HEK293 (cell line): ENCODE data around the gene PLPP6.

Source experiments
- BCL11A ChIP-seq: fragments of 450-650 bp; formaldehyde crosslinking; IDR thresholded peaks from 2 replicates; pipeline ENCODE4 v1.5.1; 2016; ENCODE audit warnings: low read depth, missing biosample characterization, missing genetic modification characterization
- EGR2 ChIP-seq: fragments of 450-650 bp; formaldehyde crosslinking; IDR thresholded peaks from 2 replicates; pipeline ENCODE4 v1.5.1; 2016; ENCODE audit warnings: low read depth, missing biosample characterization, missing genetic modification characterization
- IKZF3 ChIP-seq: fragments of 450-650 bp; IDR thresholded peaks from 2 replicates; pipeline ENCODE4 v1.5.0; 2018; ENCODE audit warnings: missing biosample characterization, mild to moderate bottlenecking, missing genetic modification characterization, moderate library complexity
- KLF7 ChIP-seq: fragments of 450-650 bp; formaldehyde crosslinking; IDR thresholded peaks from 2 replicates; pipeline ENCODE4 v1.5.1; 2016; ENCODE audit warnings: missing biosample characterization, missing genetic modification characterization, borderline replicate concordance
- PRDM2 ChIP-seq: fragments of 450-650 bp; formaldehyde crosslinking; IDR thresholded peaks from 2 replicates; pipeline ENCODE4 v1.5.1; 2016; ENCODE audit warnings: missing biosample characterization, missing genetic modification characterization, borderline replicate concordance
- SCRT1 ChIP-seq: fragments of 450-650 bp; formaldehyde crosslinking; IDR thresholded peaks from 2 replicates; pipeline ENCODE4 v1.5.1; 2016; ENCODE audit warnings: missing biosample characterization, missing genetic modification characterization, borderline replicate concordance
- TCF7L2 ChIP-seq: IDR thresholded peaks from 2 replicates; pipeline ENCODE4 v1.6.1; 2011; ENCODE audit warnings: low read depth, mild to moderate bottlenecking, inconsistent platforms, low read length, moderate library complexity, borderline replicate concordance
- ZBTB44 ChIP-seq: fragments of 450-650 bp; IDR thresholded peaks from 2 replicates; pipeline ENCODE4 v1.5.1; 2018; ENCODE audit warnings: missing biosample characterization, mild to moderate bottlenecking, missing genetic modification characterization
- ZNF146 ChIP-seq: fragments of 450-650 bp; formaldehyde crosslinking; IDR thresholded peaks from 2 replicates; pipeline ENCODE4 v1.5.1; 2016; ENCODE audit warnings: missing biosample characterization, missing genetic modification characterization
- ZNF248 ChIP-seq: fragments of 450-650 bp; formaldehyde crosslinking; IDR thresholded peaks from 2 replicates; pipeline ENCODE4 v1.5.1; 2017; ENCODE audit warnings: missing biosample characterization, missing genetic modification characterization
- ZNF335 ChIP-seq: fragments of 450-650 bp; formaldehyde crosslinking; conservative IDR thresholded peaks from 2 replicates; pipeline ENCODE4 v1.5.1; 2016; ENCODE audit warnings: missing biosample characterization, missing genetic modification characterization
- ZNF341 ChIP-seq: fragments of 450-650 bp; formaldehyde crosslinking; IDR thresholded peaks from 2 replicates; pipeline ENCODE4; 2016; ENCODE audit warnings: low read depth, missing biosample characterization, missing genetic modification characterization
- ZNF366 ChIP-seq: fragments of 450-650 bp; formaldehyde crosslinking; conservative IDR thresholded peaks from 2 replicates; pipeline ENCODE4 v1.5.1; 2016; ENCODE audit warnings: missing biosample characterization, missing genetic modification characterization
- ZNF488 ChIP-seq: fragments of 450-650 bp; formaldehyde crosslinking; IDR thresholded peaks from 2 replicates; pipeline ENCODE4 v1.5.1; 2016; ENCODE audit warnings: missing biosample characterization, missing genetic modification characterization
- ZNF501 ChIP-seq: fragments of 450-650 bp; formaldehyde crosslinking; IDR thresholded peaks from 2 replicates; pipeline ENCODE4 v1.5.1; 2016; ENCODE audit warnings: missing biosample characterization, missing genetic modification characterization
- ZNF76 ChIP-seq: fragments of 450-650 bp; formaldehyde crosslinking; IDR thresholded peaks from 2 replicates; pipeline ENCODE4; 2016; ENCODE audit warnings: low read depth, missing biosample characterization, missing genetic modification characterization, borderline replicate concordance
- ZNF791 ChIP-seq: fragments of 450-650 bp; formaldehyde crosslinking; IDR thresholded peaks from 2 replicates; pipeline ENCODE4 v1.5.1; 2016; ENCODE audit warnings: missing biosample characterization, missing genetic modification characterization
- ZNF792 ChIP-seq: fragments of 450-650 bp; formaldehyde crosslinking; IDR thresholded peaks from 2 replicates; pipeline ENCODE4 v1.5.1; 2016; ENCODE audit warnings: missing biosample characterization, missing genetic modification characterization
- TF ChIP-seq, protein P1 (sequence below): fragments of 450-650 bp; formaldehyde crosslinking; IDR thresholded peaks from 2 replicates; pipeline ENCODE4 v1.5.1; 2016; ENCODE audit warnings: missing biosample characterization, missing genetic modification characterization
- TF ChIP-seq, protein P2 (sequence below): fragments of 450-650 bp; formaldehyde crosslinking; IDR thresholded peaks from 2 replicates; pipeline ENCODE4 v1.5.1; 2016; ENCODE audit warnings: missing biosample characterization, missing genetic modification characterization
- TF ChIP-seq, protein P3 (sequence below): fragments of 450-650 bp; formaldehyde crosslinking; IDR thresholded peaks from 2 replicates; pipeline ENCODE4 v1.5.1; 2016; ENCODE audit warnings: missing biosample characterization, missing genetic modification characterization
- TF ChIP-seq, protein P4 (sequence below): fragments of 450-650 bp; formaldehyde crosslinking; IDR thresholded peaks from 2 replicates; pipeline ENCODE4 v1.5.1; 2017; ENCODE audit warnings: missing biosample characterization, missing genetic modification characterization

The PLPP6 gene

DNA sequence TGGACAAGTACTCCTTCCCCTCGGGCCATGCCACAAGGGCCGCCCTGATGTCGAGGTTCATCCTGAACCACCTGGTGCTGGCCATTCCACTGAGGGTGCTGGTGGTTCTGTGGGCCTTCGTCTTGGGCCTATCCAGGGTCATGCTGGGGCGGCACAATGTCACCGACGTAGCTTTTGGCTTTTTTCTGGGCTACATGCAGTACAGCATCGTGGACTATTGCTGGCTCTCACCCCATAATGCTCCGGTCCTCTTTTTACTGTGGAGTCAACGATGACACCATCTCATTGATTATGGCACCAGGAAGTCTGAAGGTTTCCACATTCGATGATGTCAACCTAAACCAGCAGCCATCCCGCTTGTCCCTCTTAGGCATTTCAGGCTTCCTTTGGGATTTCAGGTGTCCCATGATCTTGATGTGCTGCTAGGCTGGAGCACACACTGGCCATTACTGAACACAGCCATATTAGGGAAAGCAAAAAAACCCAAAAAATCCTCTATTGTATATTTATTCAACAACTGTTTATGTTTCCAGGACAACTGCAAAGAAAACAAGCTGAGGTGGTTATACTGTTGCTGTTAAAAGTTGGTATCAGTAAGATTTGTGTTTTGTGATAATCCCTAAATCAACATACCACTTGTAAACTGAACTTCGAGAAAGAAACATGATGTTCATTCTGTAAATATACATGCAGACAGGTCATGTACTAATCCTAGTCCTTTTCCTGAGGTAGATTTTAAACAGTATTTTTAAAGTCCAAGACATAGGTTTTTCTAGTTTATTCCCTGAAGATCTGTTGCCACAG lies 1.1 kb downstream of the PLPP6 start (continued):
- TF ChIP-seq, protein P1, sequence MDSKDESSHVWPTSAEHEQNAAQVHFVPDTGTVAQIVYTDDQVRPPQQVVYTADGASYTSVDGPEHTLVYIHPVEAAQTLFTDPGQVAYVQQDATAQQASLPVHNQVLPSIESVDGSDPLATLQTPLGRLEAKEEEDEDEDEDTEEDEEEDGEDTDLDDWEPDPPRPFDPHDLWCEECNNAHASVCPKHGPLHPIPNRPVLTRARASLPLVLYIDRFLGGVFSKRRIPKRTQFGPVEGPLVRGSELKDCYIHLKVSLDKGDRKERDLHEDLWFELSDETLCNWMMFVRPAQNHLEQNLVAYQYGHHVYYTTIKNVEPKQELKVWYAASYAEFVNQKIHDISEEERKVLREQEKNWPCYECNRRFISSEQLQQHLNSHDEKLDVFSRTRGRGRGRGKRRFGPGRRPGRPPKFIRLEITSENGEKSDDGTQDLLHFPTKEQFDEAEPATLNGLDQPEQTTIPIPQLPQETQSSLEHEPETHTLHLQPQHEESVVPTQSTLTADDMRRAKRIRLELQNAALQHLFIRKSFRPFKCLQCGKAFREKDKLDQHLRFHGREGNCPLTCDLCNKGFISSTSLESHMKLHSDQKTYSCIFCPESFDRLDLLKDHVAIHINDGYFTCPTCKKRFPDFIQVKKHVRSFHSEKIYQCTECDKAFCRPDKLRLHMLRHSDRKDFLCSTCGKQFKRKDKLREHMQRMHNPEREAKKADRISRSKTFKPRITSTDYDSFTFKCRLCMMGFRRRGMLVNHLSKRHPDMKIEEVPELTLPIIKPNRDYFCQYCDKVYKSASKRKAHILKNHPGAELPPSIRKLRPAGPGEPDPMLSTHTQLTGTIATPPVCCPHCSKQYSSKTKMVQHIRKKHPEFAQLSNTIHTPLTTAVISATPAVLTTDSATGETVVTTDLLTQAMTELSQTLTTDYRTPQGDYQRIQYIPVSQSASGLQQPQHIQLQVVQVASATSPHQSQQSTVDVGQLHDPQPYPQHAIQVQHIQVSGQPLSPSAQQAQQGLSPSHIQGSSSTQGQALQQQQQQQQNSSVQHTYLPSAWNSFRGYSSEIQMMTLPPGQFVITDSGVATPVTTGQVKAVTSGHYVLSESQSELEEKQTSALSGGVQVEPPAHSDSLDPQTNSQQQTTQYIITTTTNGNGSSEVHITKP (tag by site-specific recombination): peak; percentile 78
- TF ChIP-seq KLF7 (tag by site-specific recombination) (no peak), ZNF791 (tag by site-specific recombination) (no peak), ZNF76 (tag by site-specific recombination) (peak; percentile 63; the same call in 1 of the 2 replicates), TCF7L2 (0 out of 2 replicates have a peak, but pooled peaks have one; percentile 12), ZNF501 (tag by site-specific recombination) (peak; percentile 47; the same call in 1 of the 2 replicates), ZNF335 (peak; percentile 60; the same call in 1 of the 2 replicates), SCRT1 (tag by site-specific recombination) (no peak; the same call in 1 of the 2 replicates), ZNF366 (tag by site-specific recombination) (peak; percentile 55), EGR2 (no peak), BCL11A (no peak), ZNF146 (no peak), ZBTB44 (tag by site-specific recombination) (no peak), IKZF3 (tag by site-specific recombination) (peak; percentile 78), ZNF792 (no peak), ZNF488 (no peak), PRDM2 (no peak), ZNF248 (tag by site-specific recombination) (no peak), ZNF341 (tag by site-specific recombination) (peak; percentile 31; the same call in 1 of the 2 replicates)
- TF ChIP-seq, protein P2, sequence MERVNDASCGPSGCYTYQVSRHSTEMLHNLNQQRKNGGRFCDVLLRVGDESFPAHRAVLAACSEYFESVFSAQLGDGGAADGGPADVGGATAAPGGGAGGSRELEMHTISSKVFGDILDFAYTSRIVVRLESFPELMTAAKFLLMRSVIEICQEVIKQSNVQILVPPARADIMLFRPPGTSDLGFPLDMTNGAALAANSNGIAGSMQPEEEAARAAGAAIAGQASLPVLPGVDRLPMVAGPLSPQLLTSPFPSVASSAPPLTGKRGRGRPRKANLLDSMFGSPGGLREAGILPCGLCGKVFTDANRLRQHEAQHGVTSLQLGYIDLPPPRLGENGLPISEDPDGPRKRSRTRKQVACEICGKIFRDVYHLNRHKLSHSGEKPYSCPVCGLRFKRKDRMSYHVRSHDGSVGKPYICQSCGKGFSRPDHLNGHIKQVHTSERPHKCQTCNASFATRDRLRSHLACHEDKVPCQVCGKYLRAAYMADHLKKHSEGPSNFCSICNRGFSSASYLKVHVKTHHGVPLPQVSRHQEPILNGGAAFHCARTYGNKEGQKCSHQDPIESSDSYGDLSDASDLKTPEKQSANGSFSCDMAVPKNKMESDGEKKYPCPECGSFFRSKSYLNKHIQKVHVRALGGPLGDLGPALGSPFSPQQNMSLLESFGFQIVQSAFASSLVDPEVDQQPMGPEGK (tag by site-specific recombination): no peak
- TF ChIP-seq, protein P3, sequence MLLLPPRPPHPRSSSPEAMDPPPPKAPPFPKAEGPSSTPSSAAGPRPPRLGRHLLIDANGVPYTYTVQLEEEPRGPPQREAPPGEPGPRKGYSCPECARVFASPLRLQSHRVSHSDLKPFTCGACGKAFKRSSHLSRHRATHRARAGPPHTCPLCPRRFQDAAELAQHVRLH (tag by site-specific recombination): no peak
- TF ChIP-seq, protein P4, sequence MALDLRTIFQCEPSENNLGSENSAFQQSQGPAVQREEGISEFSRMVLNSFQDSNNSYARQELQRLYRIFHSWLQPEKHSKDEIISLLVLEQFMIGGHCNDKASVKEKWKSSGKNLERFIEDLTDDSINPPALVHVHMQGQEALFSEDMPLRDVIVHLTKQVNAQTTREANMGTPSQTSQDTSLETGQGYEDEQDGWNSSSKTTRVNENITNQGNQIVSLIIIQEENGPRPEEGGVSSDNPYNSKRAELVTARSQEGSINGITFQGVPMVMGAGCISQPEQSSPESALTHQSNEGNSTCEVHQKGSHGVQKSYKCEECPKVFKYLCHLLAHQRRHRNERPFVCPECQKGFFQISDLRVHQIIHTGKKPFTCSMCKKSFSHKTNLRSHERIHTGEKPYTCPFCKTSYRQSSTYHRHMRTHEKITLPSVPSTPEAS (tag by site-specific recombination): no peak
